ENCODE measurements around the gene SMPD3.

Gene SMPD3

GRCh38 chr16:68432701-68433100 is 15.6 kb downstream of the SMPD3 start:
- no peak for DNase-seq

- DNase-seq, result no peak
Observed at GRCh38 chr16:68429076-68429854, 19.0 kb downstream of the SMPD3 start.

GRCh38 chr16:68427649-68428303 is 20.5 kb downstream of the SMPD3 start:
- no peak for DNase-seq

- DNase-seq, result no peak
Observed at GRCh38 chr16:68426347-68426652, 22.0 kb downstream of the SMPD3 start.

GRCh38 chr16:68425498-68426346 is 22.6 kb downstream of the SMPD3 start:
- no peak for DNase-seq

- DNase-seq, result no peak
Observed at GRCh38 chr16:68423771-68424170, 24.5 kb downstream of the SMPD3 start.

DNA sequence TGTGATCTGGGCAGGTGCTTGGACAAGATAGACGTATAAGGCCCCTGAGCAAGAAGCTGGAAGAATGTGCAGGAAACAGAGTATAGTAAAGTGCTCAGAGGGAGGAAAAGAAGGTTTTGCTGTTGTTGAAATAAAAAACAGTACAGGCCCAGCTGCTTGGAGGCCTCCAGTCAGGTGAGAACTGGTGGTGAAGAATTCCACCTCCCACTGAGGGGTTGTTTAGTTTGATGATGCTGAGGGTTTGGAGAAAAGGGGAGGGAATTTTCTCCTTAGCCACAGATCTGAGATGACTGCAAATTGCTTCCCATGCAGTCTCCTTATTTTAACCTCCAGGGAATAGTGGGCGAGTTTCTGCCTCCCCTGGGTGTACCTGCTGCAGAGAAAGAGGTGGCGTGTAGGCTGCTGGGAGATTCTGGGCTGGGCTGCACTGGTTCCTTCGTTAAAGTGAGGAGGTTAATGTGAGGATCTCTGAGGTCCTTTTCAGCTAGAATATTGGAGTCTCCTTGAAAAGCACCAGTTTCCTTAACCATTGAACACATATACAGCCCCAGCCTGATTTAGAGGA is 25.8 kb downstream of the SMPD3 start:
- DNase-seq, result no peak

DNA sequence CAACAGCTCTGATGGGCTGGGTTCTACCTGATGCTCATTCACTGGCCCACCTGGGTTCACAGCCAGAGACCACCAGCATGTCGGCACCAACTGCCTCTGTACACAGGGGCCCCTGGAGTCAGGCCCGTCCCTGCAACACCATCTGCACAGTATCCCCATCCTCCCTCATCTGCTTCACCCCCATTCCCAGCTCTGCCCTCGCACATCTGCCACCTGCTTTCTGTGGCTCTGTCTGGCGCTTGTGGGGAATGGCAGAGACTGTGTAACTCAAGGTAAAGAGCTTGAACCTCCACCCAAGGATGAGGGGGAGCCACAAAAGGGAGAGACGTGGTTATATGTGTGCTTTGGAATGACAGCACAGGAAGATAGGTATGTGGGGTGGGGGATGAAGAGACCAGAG is 27.2 kb downstream of the SMPD3 start:
- DNase-seq, result no peak

DNA sequence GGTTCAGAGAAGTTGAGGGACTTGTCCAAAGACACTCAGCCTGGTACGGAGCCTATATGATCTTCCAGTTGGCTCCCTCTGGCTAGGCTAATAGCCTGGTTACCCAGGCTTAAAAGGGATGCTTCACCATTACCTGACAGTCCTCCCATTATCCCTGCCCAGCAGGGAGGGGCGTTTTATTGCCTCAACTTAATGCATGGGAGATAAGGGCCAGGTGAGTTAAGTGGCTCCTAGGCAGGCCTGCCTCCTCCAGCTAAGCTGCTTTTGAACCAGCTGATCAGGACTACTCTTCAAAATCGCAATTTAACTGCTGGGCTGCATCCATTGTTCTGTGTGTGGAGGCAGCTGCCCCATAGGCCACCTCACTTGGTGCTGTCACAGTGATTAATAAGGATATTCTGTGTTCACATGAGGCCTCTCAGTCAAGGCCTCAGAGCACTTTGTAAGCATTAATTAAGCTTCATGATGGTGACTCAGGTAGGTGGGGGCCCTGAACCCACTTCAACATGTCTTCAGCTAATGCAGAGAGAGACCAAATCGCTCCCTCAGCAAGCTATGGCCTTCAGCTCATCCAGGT is 27.9 kb downstream of the SMPD3 start:
- no peak for DNase-seq

- peak in 3 of 4 experiments; percentile 27 to 54 (median 40) for DNase-seq
Observed at GRCh38 chr16:68417711-68418301, 30.5 kb downstream of the SMPD3 start.

DNA sequence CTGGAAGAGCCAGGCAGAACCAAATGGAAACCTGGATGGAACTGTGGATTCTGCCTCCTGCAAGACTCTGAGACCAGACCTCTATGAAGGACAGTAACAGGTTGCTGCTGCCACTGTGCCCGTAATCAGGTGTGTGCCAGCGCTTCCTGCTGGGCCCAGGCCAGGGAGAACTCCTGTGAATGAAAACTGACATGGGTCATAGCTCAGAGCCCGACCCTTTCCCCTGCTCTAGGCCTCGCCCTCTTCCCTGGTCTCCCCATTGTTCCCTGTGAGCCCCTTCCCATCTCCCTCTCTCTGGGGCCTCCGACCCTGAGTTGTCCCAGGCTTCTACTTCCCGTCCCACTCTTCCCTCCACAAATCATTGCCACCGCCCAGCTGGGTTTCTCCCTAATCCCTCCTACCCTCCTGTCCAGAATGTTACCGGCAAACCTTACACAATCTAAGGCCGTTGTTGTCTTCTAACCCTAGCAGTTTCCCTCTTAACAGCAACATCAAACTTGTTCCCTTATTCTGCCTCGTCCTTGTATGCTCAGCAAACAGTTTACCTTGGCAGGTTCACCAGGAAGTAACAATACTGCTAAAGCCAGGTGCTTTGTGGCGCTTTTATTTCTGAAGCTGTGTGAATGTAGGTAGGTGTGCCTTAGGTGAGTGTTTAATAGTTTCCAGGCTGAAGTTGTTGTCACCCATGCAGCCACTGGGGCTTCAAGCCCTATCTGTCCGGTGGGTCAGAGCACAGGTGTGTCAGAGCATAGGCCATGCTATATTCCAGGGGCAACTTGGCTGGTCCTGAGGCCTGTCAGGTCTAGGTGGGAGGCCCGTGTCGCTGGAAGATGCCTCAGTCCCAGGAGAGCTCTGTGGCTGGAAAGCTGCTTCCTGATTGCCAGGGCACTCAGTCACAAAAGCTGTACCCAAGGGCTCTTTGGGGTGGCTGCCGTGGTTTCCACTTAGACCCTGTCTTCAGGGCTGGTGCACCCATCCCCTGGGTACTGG is 32.0 kb downstream of the SMPD3 start:
- no peak for DNase-seq

GRCh38 chr16:68414581-68414980 is 33.7 kb downstream of the SMPD3 start:
- no peak for DNase-seq

- DNase-seq, result no peak
Observed at GRCh38 chr16:68412061-68412460, 36.2 kb downstream of the SMPD3 start.

- DNase-seq, result no peak
Observed at GRCh38 chr16:68411086-68411485, 37.2 kb downstream of the SMPD3 start.

GRCh38 chr16:68408967-68409366 is 39.3 kb downstream of the SMPD3 start:
- no peak for DNase-seq

- no peak for DNase-seq
Observed at GRCh38 chr16:68408428-68408827, 39.9 kb downstream of the SMPD3 start.

DNA sequence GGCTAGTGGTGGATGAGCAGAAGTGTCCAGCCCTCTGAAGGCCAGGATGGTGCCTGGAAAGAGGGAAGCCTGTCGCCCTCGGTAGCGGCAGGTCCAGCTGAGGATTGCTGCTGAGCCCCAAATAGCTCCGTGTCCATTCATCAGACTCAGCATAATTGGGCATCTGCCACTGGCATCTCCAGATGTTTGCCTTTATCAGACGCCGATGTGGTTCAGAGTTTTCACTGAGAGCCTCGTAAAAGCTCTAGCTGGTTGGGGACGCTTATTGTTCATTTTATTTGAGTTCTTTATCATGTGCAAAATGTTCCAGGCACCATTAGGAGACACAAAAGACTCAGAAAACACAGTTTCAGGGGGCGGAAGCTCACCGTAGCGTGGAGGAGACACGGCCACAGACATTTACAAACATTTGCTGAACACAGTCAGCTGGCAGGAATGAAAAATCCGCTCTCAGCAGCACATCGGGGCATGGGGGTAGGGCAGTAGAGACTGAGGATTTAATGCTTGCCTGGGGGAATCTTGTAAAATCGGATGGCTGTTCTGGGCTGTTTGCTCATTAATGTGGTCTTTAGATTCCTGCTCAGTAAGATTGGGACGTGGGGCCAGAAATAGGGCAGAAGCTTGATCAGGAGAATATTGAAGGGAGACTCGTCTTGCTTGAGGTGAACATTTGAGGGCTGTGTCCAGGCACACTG is 41.7 kb downstream of the SMPD3 start:
- DNase-seq, result no peak

GRCh38 chr16:68404736-68405345 is 43.5 kb downstream of the SMPD3 start:
- DNase-seq, result no peak

- DNase-seq, result no peak
Observed at GRCh38 chr16:68403704-68404103, 44.6 kb downstream of the SMPD3 start.

- no peak for DNase-seq
Observed at GRCh38 chr16:68403177-68403576, 45.1 kb downstream of the SMPD3 start.

- DNase-seq, result no peak
Observed at GRCh38 chr16:68402748-68403040, 45.6 kb downstream of the SMPD3 start.
